ENCODE measurements around the gene CNOT4. TPM values are rescaled to one million over a fixed set of nuclear protein-coding genes. Genes with fewer than 3 reads are reported as not detected.

Gene CNOT4
- total RNA-seq: 5.9 and 6.6 TPM in 2 replicates

GRCh38 chr7:135509839-135510591 is at the start of gene CNOT4:
Gene CNOT4, minus strand, starts transcription at chr7:135510102. Its CDS starts 71,771 bp downstream, at chr7:135438331.

DNA sequence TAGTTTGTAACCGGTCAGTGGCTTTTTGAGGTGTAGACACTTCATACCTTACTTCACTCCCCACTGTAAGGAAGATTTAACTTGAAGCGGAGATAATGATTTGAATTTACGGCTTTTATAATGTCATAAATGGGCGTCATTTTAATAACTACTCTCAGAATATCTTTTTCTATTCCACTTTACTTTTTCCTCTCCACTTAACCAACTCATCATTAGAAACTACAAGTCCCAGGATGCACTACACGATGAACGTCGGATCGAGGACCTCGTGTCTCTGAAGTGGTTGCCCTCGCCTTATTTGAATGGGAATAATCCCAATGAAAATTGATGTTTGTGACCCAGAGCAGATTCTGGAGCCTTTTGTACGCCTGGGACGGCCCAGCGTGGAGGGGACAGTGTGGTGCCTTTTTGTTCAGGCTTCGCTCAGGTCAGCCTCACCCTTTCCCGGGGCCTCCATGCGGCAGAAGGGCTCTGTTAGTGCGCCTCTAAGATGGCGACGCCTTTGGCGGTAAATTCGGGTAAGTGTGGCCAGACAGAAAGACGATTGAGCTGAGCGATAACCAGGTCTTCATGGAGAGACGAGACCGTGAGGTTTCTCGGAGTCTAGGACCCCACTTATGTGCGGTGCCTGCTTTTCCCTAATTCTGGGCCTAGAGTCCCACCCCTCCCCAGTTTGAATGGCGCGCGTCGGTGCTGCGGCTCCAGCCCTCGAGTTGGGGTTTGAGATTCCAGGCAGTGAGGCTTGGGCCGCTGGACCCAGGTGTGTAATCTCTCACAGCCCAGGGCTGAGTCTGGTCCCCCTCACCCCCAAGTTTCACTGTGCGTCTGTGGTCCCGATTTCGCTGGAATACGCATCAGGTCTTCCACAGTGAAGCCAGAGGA is 47.8 kb upstream of the CNOT4 start, which contains the start of gene NUP205:
Gene NUP205, plus strand, starts transcription at position 463 of the 882 bp plus-strand sequence. Its CDS starts 28 bp downstream, at position 491.

Other genes starting within 250 kb of the CNOT4 start
- gene NUP205, start 47.8 kb upstream of the CNOT4 start, total RNA-seq: 49.5 and 101 TPM in 2 replicates
- 15.0 and 15.6 TPM in 2 replicates for gene STMP1, start 152.4 kb upstream of the CNOT4 start, total RNA-seq
- under 0.01 and 0.22 TPM in 2 replicates for gene SLC13A4, start 218.1 kb upstream of the CNOT4 start, total RNA-seq
- 6.4 and 24.9 TPM in 2 replicates for gene FAM180A, start 238.7 kb upstream of the CNOT4 start, total RNA-seq